H9 (cell line): Measurements from ENCODE around the gene OSBP2. TPM values are rescaled to one million over a fixed set of nuclear protein-coding genes. Genes with fewer than 3 reads are reported as not detected.

ENCODE experiments used
- DNase-seq: peaks from one replicate; pipeline ENCODE4 v3.0.0-alpha.2; 2017
- H2AFZ ChIP-seq: one replicate; pipeline ENCODE4 v1.6.1; 2013; ENCODE audit warnings: mild to moderate bottlenecking, low read length, control low read depth, moderate library complexity
- H2AK5ac ChIP-seq: 2 replicates; pipeline ENCODE4 v1.6.1; 2013; ENCODE audit warnings: low read length, control low read depth, mixed read lengths; ENCODE audit not compliant: insufficient read length
- H2BK120ac ChIP-seq: one replicate; pipeline ENCODE4 v1.6.1; 2013; ENCODE audit warnings: low read depth, mild to moderate bottlenecking, low read length, control low read depth, inconsistent platforms; ENCODE audit not compliant: poor library complexity, severe bottlenecking
- H2BK12ac ChIP-seq: 2 replicates; pipeline ENCODE4 v1.6.1; 2013; ENCODE audit warnings: low read length, control low read depth, mixed read lengths, low read depth; ENCODE audit not compliant: insufficient read length
- H2BK15ac ChIP-seq: 2 replicates; pipeline ENCODE4 v1.6.1; 2013; ENCODE audit warnings: low read depth, low read length, control low read depth
- H2BK20ac ChIP-seq: one replicate; pipeline ENCODE4 v1.6.1; 2013; ENCODE audit warnings: low read depth, mild to moderate bottlenecking, low read length, control low read depth, inconsistent platforms; ENCODE audit not compliant: poor library complexity, severe bottlenecking
- H2BK5ac ChIP-seq: 2 replicates; pipeline ENCODE4 v1.6.1; 2013; ENCODE audit warnings: low read length, control low read depth, mixed read lengths; ENCODE audit not compliant: insufficient read length
- H3K14ac ChIP-seq: 2 replicates; pipeline ENCODE4 v1.6.1; 2013; ENCODE audit warnings: low read length, control low read depth; ENCODE audit not compliant: insufficient read depth
- H3K18ac ChIP-seq: 2 replicates; pipeline ENCODE4 v1.6.1; 2013; ENCODE audit warnings: low read depth, mild to moderate bottlenecking, mixed read lengths, low read length, control low read depth; ENCODE audit not compliant: insufficient read length
- H3K23ac ChIP-seq: 2 replicates; pipeline ENCODE4 v1.6.1; 2013; ENCODE audit warnings: low read length, control low read depth, mixed read lengths, low read depth; ENCODE audit not compliant: insufficient read length
- H3K23me2 ChIP-seq: 2 replicates; pipeline ENCODE4 v1.6.1; 2013; ENCODE audit warnings: low read depth, mild to moderate bottlenecking, mixed read lengths, low read length, control low read depth; ENCODE audit not compliant: insufficient read length, poor library complexity, severe bottlenecking
- H3K27ac ChIP-seq: 2 replicates; pipeline ENCODE4 v1.5.1; 2013; ENCODE audit warnings: low read length, control low read depth, mixed read lengths, low read depth; ENCODE audit not compliant: insufficient read length
- H3K27me3 ChIP-seq: 2 replicates; pipeline ENCODE4 v1.6.1; 2013; ENCODE audit warnings: low read length, control low read depth, inconsistent platforms; ENCODE audit not compliant: insufficient read depth
- H3K4ac ChIP-seq: 2 replicates; pipeline ENCODE4 v1.6.1; 2013; ENCODE audit warnings: low read depth, mild to moderate bottlenecking, control low read depth, inconsistent platforms, low read length, moderate library complexity
- H3K4me1 ChIP-seq: 2 replicates; pipeline ENCODE4 v1.6.1; 2013; ENCODE audit warnings: low read length, control low read depth, inconsistent platforms; ENCODE audit not compliant: insufficient read depth
- H3K4me2 ChIP-seq: 2 replicates; pipeline ENCODE4 v1.6.1; 2013; ENCODE audit warnings: low read length, control low read depth, mixed read lengths; ENCODE audit not compliant: insufficient read length, insufficient read depth
- H3K56ac ChIP-seq: 2 replicates; pipeline ENCODE4 v1.6.1; 2013; ENCODE audit warnings: low read depth, mild to moderate bottlenecking, mixed read lengths, low read length, control low read depth; ENCODE audit not compliant: insufficient read length
- H3K79me1 ChIP-seq: 2 replicates; pipeline ENCODE4 v1.6.1; 2013; ENCODE audit warnings: low read depth, mild to moderate bottlenecking, moderate library complexity, low read length, control low read depth, inconsistent platforms; ENCODE audit not compliant: insufficient read depth, poor library complexity, severe bottlenecking
- H3K79me2 ChIP-seq: 2 replicates; pipeline ENCODE4 v1.6.1; 2013; ENCODE audit warnings: low read length, control low read depth, inconsistent platforms; ENCODE audit not compliant: insufficient read depth
- H3K9ac ChIP-seq: 2 replicates; pipeline ENCODE4 v1.6.1; 2013; ENCODE audit warnings: low read length, control low read depth, mixed read lengths; ENCODE audit not compliant: insufficient read length; ENCODE audit errors: extremely low read depth
- H3K9me3 ChIP-seq: one replicate; pipeline ENCODE4 v1.6.1; 2013; ENCODE audit warnings: low read depth, low read length, inconsistent platforms; ENCODE audit not compliant: control insufficient read depth
- H3T11ph ChIP-seq: one replicate; pipeline ENCODE4 v1.6.1; 2013; ENCODE audit warnings: mild to moderate bottlenecking, low read length, control low read depth, inconsistent platforms
- H4K20me1 ChIP-seq: one replicate; pipeline ENCODE4 v1.6.1; 2013; ENCODE audit not compliant: control insufficient read depth, insufficient read length, insufficient read depth
- H4K5ac ChIP-seq: 2 replicates; pipeline ENCODE4 v1.6.1; 2013; ENCODE audit warnings: low read depth, mild to moderate bottlenecking, mixed read lengths, low read length, control low read depth; ENCODE audit not compliant: insufficient read length
- H4K8ac ChIP-seq: replicated peaks from 2 replicates; pipeline ENCODE4 v1.6.1; 2013; ENCODE audit warnings: low read length, control low read depth, mixed read lengths, low read depth; ENCODE audit not compliant: insufficient read length
- H4K91ac ChIP-seq: 2 replicates; pipeline ENCODE4 v1.6.1; 2013; ENCODE audit warnings: low read depth, mild to moderate bottlenecking, moderate library complexity, mixed read lengths, low read length, control low read depth; ENCODE audit not compliant: insufficient read length
- H3K27ac Mint-ChIP-seq, 3 experiments: 2 replicates in 2 of 3; 3 replicates in 1 of 3; pipeline ENCODE4 v1.8.0; 2020 to 2021; ENCODE audit warnings: mixed read lengths in 3 of 3, mild to moderate bottlenecking in 1 of 3, moderate library complexity in 1 of 3
- H3K27me3 Mint-ChIP-seq: 2 replicates; pipeline ENCODE4 v1.8.0; 2021; ENCODE audit warnings: low read depth, mild to moderate bottlenecking, moderate library complexity, mixed read lengths
- H3K36me3 Mint-ChIP-seq, 3 experiments: 2 replicates in 2 of 3; 3 replicates in 1 of 3; pipeline ENCODE4 v1.8.0; 2020 to 2021; ENCODE audit warnings: low read depth in 3 of 3, mixed read lengths in 3 of 3; ENCODE audit not compliant: insufficient read depth in 1 of 3
- H3K4me1 Mint-ChIP-seq, 2 experiments: 2 replicates each; pipeline ENCODE4 v1.8.0; 2020; ENCODE audit warnings: mixed read lengths in 2 of 2
- H3K4me3 Mint-ChIP-seq, 2 experiments: 2 replicates in 1 of 2; 3 replicates in 1 of 2; pipeline ENCODE4 v1.8.0; 2020 to 2021; ENCODE audit warnings: mild to moderate bottlenecking in 2 of 2, mixed read lengths in 2 of 2, moderate library complexity in 1 of 2
- H3K9me3 Mint-ChIP-seq, 2 experiments: 2 replicates in 1 of 2; 3 replicates in 1 of 2; pipeline ENCODE4 v1.8.0; 2020; ENCODE audit warnings: mild to moderate bottlenecking in 2 of 2, mixed read lengths in 2 of 2, moderate library complexity in 1 of 2
- CTCF ChIP-seq: fragments of 200-600 bp; sonication (generic); conservative IDR thresholded peaks from 3 replicates; pipeline ENCODE4 v1.8.0; 2021; ENCODE audit warnings: antibody characterized with exemption, mild to moderate bottlenecking
- WGBS: extraction: QIAGEN DNeasy Blood & Tissue Kit; methylation state at CpG from one replicate; pipeline ENCODE4 v1.1.7; 2013; ENCODE audit warnings: missing lambda C conversion rate, low lambda C conversion rate, mixed read lengths; ENCODE audit not compliant: insufficient read length; ENCODE audit errors: extremely low coverage; 5-methylcytosine and 5-hydroxymethylcytosine counted together
- total RNA-seq: library from RNA; stranded (reverse); gene quantifications from 2 replicates; pipeline ENCODE4 v1.2.1, GENCODE V29; 2021

The OSBP2 gene
- total RNA-seq, 1 experiment from 2014 or later, result 3.4 TPM

GRCh38 chr22:30833322-30833721 lies 138.6 kb downstream of the OSBP2 start:
- Histone ChIP-seq H4K91ac (no peak overlapping the region), H3K56ac (no peak overlapping the region), H3K27ac (no peak overlapping the region), H3T11ph (no peak overlapping the region), H3K4ac (no peak overlapping the region), H2BK15ac (no peak overlapping the region), H3K79me2 (no peaks in the 10 kb centered on the region), H2BK5ac (no peak overlapping the region), H3K27me3 (no peaks in the 10 kb centered on the region), H4K8ac (no peak overlapping the region), H3K9ac (no peak overlapping the region), H3K79me1 (no peaks in the 10 kb centered on the region), H3K18ac (no peak overlapping the region), H3K9me3 (no peaks in the 10 kb centered on the region), H2BK12ac (no peak overlapping the region), H3K23me2 (no peaks in the 10 kb centered on the region), H2BK120ac (no peak overlapping the region), H2BK20ac (no peak overlapping the region), H3K4me1 (no peaks in the 10 kb centered on the region; the same call in 1 of the 2 replicates), H3K14ac (no peak overlapping the region), H2AK5ac (no peak overlapping the region), H4K5ac (no peak overlapping the region), H2AFZ (no peak overlapping the region), H3K4me2 (no peak overlapping the region), H3K23ac (no peak overlapping the region), H4K20me1 (no peaks in the 10 kb centered on the region)
- WGBS, result no CpG with 5 or more reads among the region's 2 CpGs
- H3K4me1 Mint-ChIP-seq, result peaks cover 17 to 22% of the 10 kb centered on the region in 2 experiments
- no peak overlapping the region for H3K4me3 Mint-ChIP-seq
- H3K9me3 Mint-ChIP-seq, result peaks cover 3 to 7% of the 10 kb centered on the region in 2 experiments; a peak in 3 of 5 replicates
- peaks cover 0 to 3% (median under 1%) of the 10 kb centered on the region in 3 experiments; a peak in 4 of 7 replicates for H3K36me3 Mint-ChIP-seq
- no peak overlapping the region for H3K27ac Mint-ChIP-seq
- no peak for TF ChIP-seq CTCF
- peaks cover 2% of the 10 kb centered on the region; the same call in 1 of the 2 replicates for H3K27me3 Mint-ChIP-seq
- DNase-seq, result no peak
